B cell (primary cell): ENCODE results near the gene C9orf78. TPM values are rescaled to one million over a fixed set of nuclear protein-coding genes. Genes with fewer than 3 reads are reported as not detected.

ENCODE experiments used
- ATAC-seq: fragments of 200-7000 bp; cut with Tn5 transposase; one replicate; pipeline ENCODE4 v1.10.0; 2021; ENCODE audit warnings: low read depth, mild to moderate bottlenecking, moderate number of reproducible peaks, moderate library complexity
- CTCF ChIA-PET: fragments of 350-600 bp; sonication (Branson Sonifier 250); formaldehyde crosslinking; loops from one replicate; lab custom pipeline; 2021; ENCODE audit warnings: antibody characterized with exemption, inconsistent platforms; lab: Charles Lee
- POLR2A ChIA-PET: fragments of 350-600 bp; sonication (Branson Sonifier 250); formaldehyde crosslinking; loops from one replicate; lab custom pipeline; 2021; ENCODE audit warnings: antibody characterized with exemption; lab: Charles Lee
- DNase-seq: peaks from one replicate; pipeline ENCODE4 v3.0.0; 2013
- H2AFZ ChIP-seq: 2 replicates; pipeline ENCODE4 v1.6.1; 2012; ENCODE audit warnings: mild to moderate bottlenecking, low read depth, low read length; ENCODE audit not compliant: insufficient read depth, poor library complexity, severe bottlenecking
- H3K27ac ChIP-seq, 2 donors: 1 replicate in 1 of 2; 2 replicates in 1 of 2; pipeline ENCODE4 v1.5.1; 2012 to 2013; ENCODE audit warnings: low read length in 2 of 2, mild to moderate bottlenecking in 2 of 2, moderate library complexity in 1 of 2
- H3K27me3 ChIP-seq, 4 experiments: fragments of 200-600 bp in 1 of 4; sonication (generic) in 1 of 4; replicated peaks in 1 of 4; 1 replicate in 2 of 4; 2 replicates in 2 of 4; pipeline versions ENCODE4 v1.6.1 to v1.7.0; 2013 to 2016; ENCODE audit warnings: low read length in 3 of 4, mild to moderate bottlenecking in 2 of 4, mixed read lengths in 1 of 4, moderate library complexity in 1 of 4; ENCODE audit not compliant: insufficient read depth in 4 of 4, control insufficient read depth in 3 of 4; ENCODE audit errors: control extremely low read depth in 1 of 4
- H3K36me3 ChIP-seq, 2 experiments: replicated peaks in 1 of 2; 1 replicate in 1 of 2; 2 replicates in 1 of 2; pipeline versions ENCODE4 v1.6.1 to v1.7.1; 2013; ENCODE audit warnings: low read length in 1 of 2; ENCODE audit not compliant: insufficient read depth in 2 of 2, control insufficient read depth in 1 of 2; ENCODE audit errors: control extremely low read depth in 1 of 2, extremely low read depth in 1 of 2
- H3K4me1 ChIP-seq, 2 donors: fragments of 200-600 bp in 1 of 2; sonication (generic) in 1 of 2; 1 replicate in 1 of 2; 2 replicates in 1 of 2; pipeline versions ENCODE4 v1.5.1 to v1.6.1; 2013 to 2017; ENCODE audit warnings: low read length in 2 of 2; ENCODE audit not compliant: control insufficient read depth in 2 of 2, insufficient read depth in 2 of 2
- H3K4me2 ChIP-seq: replicated peaks from 2 replicates; pipeline ENCODE3; 2012; ENCODE audit warnings: mild to moderate bottlenecking, low read depth, low read length; ENCODE audit not compliant: poor library complexity, severe bottlenecking
- H3K4me3 ChIP-seq, 5 experiments: fragments of 200-600 bp in 1 of 5; sonication (generic) in 1 of 5; 1 replicate in 3 of 5; 2 replicates in 2 of 5; pipeline versions ENCODE4 v1.5.1 to v1.7.0; 2011 to 2016; ENCODE audit warnings: low read length in 4 of 5, mild to moderate bottlenecking in 4 of 5, low read depth in 2 of 5, control low read depth in 1 of 5, moderate library complexity in 1 of 5; ENCODE audit not compliant: insufficient read depth in 1 of 5; ENCODE audit errors: control extremely low read depth in 1 of 5, extremely low read depth in 1 of 5
- H3K79me2 ChIP-seq: fragments of 200-600 bp; sonication (generic); one replicate; pipeline ENCODE4 v1.6.0; 2016; ENCODE audit warnings: low read length; ENCODE audit not compliant: control insufficient read depth, insufficient read depth
- H3K9ac ChIP-seq: fragments of 200-600 bp; sonication (generic); 2 replicates; pipeline ENCODE4 v1.6.1; 2017; ENCODE audit warnings: mild to moderate bottlenecking, low read length, moderate library complexity
- H3K9me3 ChIP-seq, 3 donors: one replicate each; pipeline versions ENCODE4 v1.6.1 to v1.7.1; 2013; ENCODE audit warnings: low read length in 2 of 3; ENCODE audit not compliant: control insufficient read depth in 2 of 3, insufficient read depth in 1 of 3; ENCODE audit errors: control extremely low read depth in 1 of 3
- H4K20me1 ChIP-seq: 2 replicates; pipeline ENCODE4 v1.6.0; 2012; ENCODE audit warnings: mild to moderate bottlenecking, low read length; ENCODE audit not compliant: insufficient read depth, control insufficient read depth, poor library complexity, severe bottlenecking
- H3K27ac Mint-ChIP-seq: one replicate; pipeline ENCODE4 v1.8.0; 2021; ENCODE audit warnings: mixed read lengths
- H3K27me3 Mint-ChIP-seq: one replicate; pipeline ENCODE4 v1.8.0; 2021; ENCODE audit warnings: mixed read lengths
- H3K4me1 Mint-ChIP-seq: one replicate; pipeline ENCODE4 v1.8.0; 2021; ENCODE audit warnings: mixed read lengths
- H3K4me3 Mint-ChIP-seq: one replicate; pipeline ENCODE4 v1.8.0; 2021; ENCODE audit warnings: mixed read lengths
- H3K9me3 Mint-ChIP-seq: one replicate; pipeline ENCODE4 v1.8.0; 2022; ENCODE audit warnings: mixed read lengths; ENCODE audit not compliant: insufficient read depth
- EZH2 ChIP-seq: IDR thresholded peaks from 2 replicates; pipeline ENCODE4 v1.6.1; 2012; ENCODE audit warnings: borderline replicate concordance, low read depth, mild to moderate bottlenecking, moderate library complexity, low read length; ENCODE audit not compliant: insufficient read depth, poor library complexity, severe bottlenecking
- WGBS: methylation state at CpG from one replicate; pipeline ENCODE4 v1.1.5; 2013; ENCODE audit warnings: missing lambda C conversion rate; ENCODE audit not compliant: insufficient coverage; 5-methylcytosine and 5-hydroxymethylcytosine counted together
- intact Hi-C: fragments of 100-400 bp; cut with micrococcal nuclease; formaldehyde crosslinking; loops from one replicate; pipeline ENCODE4 v1.10.0; 2022
- polyA plus RNA-seq: library from polyadenylated mRNA; depleted of rRNA; stranded (reverse); fragments of >200 nt; gene quantifications from 2 replicates; pipeline ENCODE4 v1.2.3, GENCODE V29; 2012
- total RNA-seq, 2 donors: library from RNA; stranded (reverse); fragments of 120-200 nt in 1 of 2; gene quantifications; 1 replicate in 1 of 2; 2 replicates in 1 of 2; pipeline versions ENCODE4 v1.2.3 to v1.2.4, GENCODE V29; 2013 to 2022
- TF ChIP-seq, protein P1 (sequence below): fragments of 200-600 bp; IDR thresholded peaks from one replicate; pipeline ENCODE4 v1.8.0; 2022; ENCODE audit warnings: antibody characterized with exemption, mild to moderate bottlenecking

C9orf78 gene
- total and polyA plus RNA-seq, 2 donors (not counting 1 experiment from before 2014, with no cell fraction given) = 42.8 to 43.6 TPM

- intact Hi-C loops = no loop called here
- H3K9ac ChIP-seq = no peak overlapping the region
- no peak overlapping the region for H3K27ac Mint-ChIP-seq
- H3K4me2 ChIP-seq = no peak overlapping the region
- H3K4me3 Mint-ChIP-seq = no peak overlapping the region
- H3K4me1 ChIP-seq = no peaks in the 10 kb centered on the region
- TF ChIP-seq EZH2 = no peak
- TF ChIP-seq, protein P1, sequence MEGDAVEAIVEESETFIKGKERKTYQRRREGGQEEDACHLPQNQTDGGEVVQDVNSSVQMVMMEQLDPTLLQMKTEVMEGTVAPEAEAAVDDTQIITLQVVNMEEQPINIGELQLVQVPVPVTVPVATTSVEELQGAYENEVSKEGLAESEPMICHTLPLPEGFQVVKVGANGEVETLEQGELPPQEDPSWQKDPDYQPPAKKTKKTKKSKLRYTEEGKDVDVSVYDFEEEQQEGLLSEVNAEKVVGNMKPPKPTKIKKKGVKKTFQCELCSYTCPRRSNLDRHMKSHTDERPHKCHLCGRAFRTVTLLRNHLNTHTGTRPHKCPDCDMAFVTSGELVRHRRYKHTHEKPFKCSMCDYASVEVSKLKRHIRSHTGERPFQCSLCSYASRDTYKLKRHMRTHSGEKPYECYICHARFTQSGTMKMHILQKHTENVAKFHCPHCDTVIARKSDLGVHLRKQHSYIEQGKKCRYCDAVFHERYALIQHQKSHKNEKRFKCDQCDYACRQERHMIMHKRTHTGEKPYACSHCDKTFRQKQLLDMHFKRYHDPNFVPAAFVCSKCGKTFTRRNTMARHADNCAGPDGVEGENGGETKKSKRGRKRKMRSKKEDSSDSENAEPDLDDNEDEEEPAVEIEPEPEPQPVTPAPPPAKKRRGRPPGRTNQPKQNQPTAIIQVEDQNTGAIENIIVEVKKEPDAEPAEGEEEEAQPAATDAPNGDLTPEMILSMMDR = no peak
- peaks cover 14% of the 10 kb centered on the region for H4K20me1 ChIP-seq
- H3K27ac ChIP-seq = no peak overlapping the region
- no peak for DNase-seq
- peaks cover 23% of the 10 kb centered on the region for H3K79me2 ChIP-seq
- CTCF ChIA-PET = interaction anchor here (1.1 to 2.0 kb wide), 3 partner anchors 26 to 678 kb away, joined by 3 to 4 read pairs (median 3); no protein-coding TSS in a partner anchor
- no peak overlapping the region for H2AFZ ChIP-seq
- H3K9me3 Mint-ChIP-seq = no peaks in the 10 kb centered on the region
- no peaks in the 10 kb centered on the region for H3K27me3 Mint-ChIP-seq
- peaks cover 0 to 48% of the 10 kb centered on the region in 2 experiments for H3K36me3 ChIP-seq
- H3K4me1 Mint-ChIP-seq = peaks cover 14% of the 10 kb centered on the region
- 98% methylated on average over 7 of the region's 11 CpGs for WGBS
- H3K4me3 ChIP-seq = no peak overlapping the region
- no peaks in the 10 kb centered on the region for H3K9me3 ChIP-seq
- POLR2A ChIA-PET = interaction anchor here (0.5 kb wide), 1 partner anchor 1473 kb away, joined by 10 read pairs; no protein-coding TSS in a partner anchor
- no peaks in the 10 kb centered on the region for H3K27me3 ChIP-seq
- no peak for ATAC-seq
Measured at GRCh38 chr9:129810116-129810515, 25.0 kb downstream of the C9orf78 start.

- H3K9me3 Mint-ChIP-seq = no peaks in the 10 kb centered on the region
- ChIA-PET POLR2A (no interaction called here), CTCF (interaction anchor here (0.5 to 2.0 kb wide), 3 partner anchors 26 to 678 kb away, joined by 3 to 4 read pairs (median 4); no protein-coding TSS in a partner anchor)
- no peak for TF ChIP-seq EZH2
- TF ChIP-seq, protein P1 = no peak
- H3K4me1 ChIP-seq = peaks cover 0 to 1% of the 10 kb centered on the region in 2 donors
- intact Hi-C loops = loop anchor here (10.0 kb wide), 1 partner anchor 695 kb away; the partner anchor contains the start of genes CRAT and PTPA
- H3K27me3 ChIP-seq = no peaks in the 10 kb centered on the region
- WGBS = 65% methylated on average over 10 of the region's 11 CpGs
- no peak overlapping the region for H3K4me3 Mint-ChIP-seq
- no peak overlapping the region for H3K27ac Mint-ChIP-seq
- peaks cover 0 to 42% of the 10 kb centered on the region in 2 experiments for H3K36me3 ChIP-seq
- no peak overlapping the region for H3K9ac ChIP-seq
- no peaks in the 10 kb centered on the region for H3K9me3 ChIP-seq
- H3K27ac ChIP-seq = no peak overlapping the region
- H4K20me1 ChIP-seq = peaks cover 14% of the 10 kb centered on the region
- DNase-seq = no peak
- peaks cover 15% of the 10 kb centered on the region for H3K4me1 Mint-ChIP-seq
- no peak overlapping the region for H3K4me3 ChIP-seq
- H2AFZ ChIP-seq = no peak overlapping the region
- ATAC-seq = no peak
- no peak overlapping the region for H3K4me2 ChIP-seq
- no peaks in the 10 kb centered on the region for H3K27me3 Mint-ChIP-seq
- peaks cover 19% of the 10 kb centered on the region for H3K79me2 ChIP-seq
Measured at GRCh38 chr9:129809346-129809745, 25.7 kb downstream of the C9orf78 start.
